ENCODE measurements around the gene TUBGCP4.
A peak's percentile ranks its signal among the peaks of the same experiment; 100 is the strongest.
"Not testable (repeated sequence)": the region's sequence is repeated elsewhere in the genome, so short reads cannot be mapped to it uniquely, and the experiment has no call there.

TUBGCP4 gene

GRCh38 chr15:43370975-43371974 is at the start of gene TUBGCP4, which contains the start of gene ZSCAN29:
TSS of gene TUBGCP4 (plus strand) at chr15:43371101. CDS start at chr15:43371355, 254 bp downstream.
TSS of gene ZSCAN29 (minus strand) at chr15:43371043. CDS start at chr15:43369913, 1,130 bp downstream.
- peak; percentile 74 for DNase-seq

GRCh38 chr15:43325039-43325684 is 45.7 kb upstream of the TUBGCP4 start:
- DNase-seq = no peak

GRCh38 chr15:43329217-43329959 is 41.5 kb upstream of the TUBGCP4 start:
- DNase-seq = no peak

- DNase-seq = peak; percentile 38
Observed at GRCh38 chr15:43329960-43330779, 40.7 kb upstream of the TUBGCP4 start, which contains the start of gene LCMT2. TSS of gene LCMT2 (minus strand) at chr15:43330573. CDS start at chr15:43330489, 84 bp downstream.

GRCh38 chr15:43330780-43331087 is 40.2 kb upstream of the TUBGCP4 start:
- DNase-seq = no peak

GRCh38 chr15:43346305-43346704 is 24.6 kb upstream of the TUBGCP4 start:
- DNase-seq = no peak

GRCh38 chr15:43347114-43347513 is 23.8 kb upstream of the TUBGCP4 start:
- no peak for DNase-seq

- DNase-seq = no peak
Observed at GRCh38 chr15:43352693-43353382, 18.1 kb upstream of the TUBGCP4 start.

- no peak for DNase-seq
Observed at GRCh38 chr15:43360821-43361220, 10.1 kb upstream of the TUBGCP4 start.

- no peak for DNase-seq
Observed at GRCh38 chr15:43361313-43361903, 9.5 kb upstream of the TUBGCP4 start.

- no peak for DNase-seq
Observed at GRCh38 chr15:43370310-43370974, 459 bp upstream of the TUBGCP4 start.

GRCh38 chr15:43376017-43376705 is 5.3 kb downstream of the TUBGCP4 start:
- DNase-seq = no peak

- no peak for DNase-seq
Observed at GRCh38 chr15:43378601-43379000, 7.7 kb downstream of the TUBGCP4 start.

GRCh38 chr15:43382310-43382709 is 11.4 kb downstream of the TUBGCP4 start:
- no peak for DNase-seq

GRCh38 chr15:43383070-43383469 is 12.2 kb downstream of the TUBGCP4 start:
- no peak for DNase-seq

- no peak for DNase-seq
Observed at GRCh38 chr15:43390723-43391122, 19.8 kb downstream of the TUBGCP4 start.

- not testable (repeated sequence) for DNase-seq
Observed at GRCh38 chr15:43393592-43393991, 22.7 kb downstream of the TUBGCP4 start.

- DNase-seq = no peak
Observed at GRCh38 chr15:43402255-43402654, 31.4 kb downstream of the TUBGCP4 start.

- no peak for DNase-seq
Observed at GRCh38 chr15:43403616-43404015, 32.7 kb downstream of the TUBGCP4 start.

GRCh38 chr15:43404130-43404529 is 33.2 kb downstream of the TUBGCP4 start:
- DNase-seq = no peak
